ENCODE measurements around the gene SLC6A3. TPM values are rescaled to one million over a fixed set of nuclear protein-coding genes. Genes with fewer than 3 reads are reported as not detected.

Gene SLC6A3
- total and polyA plus RNA-seq, 2 donors (not counting 1 experiment from before 2014, with no cell fraction given): 0.01 to 0.15 TPM

- ChIA-PET CTCF (no interaction called here), POLR2A (no interaction called here)
- no peaks in the 10 kb centered on the region for H3K27me3 ChIP-seq (replicated peaks in 1 of 4; ENCODE audit: control extremely low read depth in 1 of 4, control insufficient read depth in 3 of 4, insufficient read depth in 4 of 4, low read length in 3 of 4)
- TF ChIP-seq CTCF (IDR thresholded peaks at IDR 0.05) (no peak), EZH2 (IDR thresholded peaks at IDR 0.05; ENCODE audit: borderline replicate concordance, insufficient read depth, low read depth, low read length, poor library complexity, severe bottlenecking) (no peak)
- peaks cover 0 to 2% of the 10 kb centered on the region in 2 donors for H3K4me1 ChIP-seq (ENCODE audit: control insufficient read depth in 2 of 2, insufficient read depth in 2 of 2, low read length in 2 of 2)
- 97% methylated on average over 32 of the region's 37 CpGs for WGBS (ENCODE audit: insufficient coverage)
- H3K27me3 Mint-ChIP-seq: no peaks in the 10 kb centered on the region
- H4K20me1 ChIP-seq (ENCODE audit: control insufficient read depth, insufficient read depth, low read length, poor library complexity, severe bottlenecking): peaks cover 51% of the 10 kb centered on the region
- no peak for DNase-seq
- H3K4me3 Mint-ChIP-seq: no peak overlapping the region
- H3K9me3 Mint-ChIP-seq (ENCODE audit: insufficient read depth): no peaks in the 10 kb centered on the region
- H3K4me1 Mint-ChIP-seq: no peaks in the 10 kb centered on the region
- no peak overlapping the region for H3K27ac ChIP-seq (ENCODE audit: low read length in 2 of 2)
- intact Hi-C loops (cut with micrococcal nuclease): no loop called here
- no peak overlapping the region for H3K4me2 ChIP-seq (replicated peaks; ENCODE audit: low read depth, low read length, poor library complexity, severe bottlenecking)
- peaks cover 0 to 72% of the 10 kb centered on the region in 2 experiments for H3K36me3 ChIP-seq (replicated peaks in 1 of 2; ENCODE audit: control extremely low read depth in 1 of 2, control insufficient read depth in 1 of 2, extremely low read depth in 1 of 2, insufficient read depth in 2 of 2, low read length in 1 of 2)
- no peak overlapping the region for H3K4me3 ChIP-seq (ENCODE audit: control extremely low read depth in 1 of 5, extremely low read depth in 1 of 5, insufficient read depth in 1 of 5, low read depth in 2 of 5, low read length in 4 of 5)
- H3K9ac ChIP-seq (ENCODE audit: low read length): no peak overlapping the region
- no peak overlapping the region for H3K27ac Mint-ChIP-seq
- H3K9me3 ChIP-seq (ENCODE audit: control extremely low read depth in 1 of 3, control insufficient read depth in 2 of 3, insufficient read depth in 1 of 3, low read length in 2 of 3): peaks cover 0 to 23% (median 0%) of the 10 kb centered on the region in 3 donors
- H3K79me2 ChIP-seq (ENCODE audit: control insufficient read depth, insufficient read depth, low read length): peaks cover 5% of the 10 kb centered on the region
- H2AFZ ChIP-seq (ENCODE audit: insufficient read depth, low read depth, low read length, poor library complexity, severe bottlenecking): no peak overlapping the region
- ATAC-seq (ENCODE audit: low read depth): no peak
Measured at GRCh38 chr5:1466631-1467265, 21.5 kb upstream of the SLC6A3 start.

GRCh38 chr5:1465966-1466471, 20.8 kb upstream of the SLC6A3 start:
- no peaks in the 10 kb centered on the region for H3K79me2 ChIP-seq (ENCODE audit: control insufficient read depth, insufficient read depth, low read length)
- no peaks in the 10 kb centered on the region for H3K9me3 Mint-ChIP-seq (ENCODE audit: insufficient read depth)

More at GRCh38 chr5:1465966-1466471, 20.8 kb upstream of the SLC6A3 start:
- Histone ChIP-seq H4K20me1 (ENCODE audit: control insufficient read depth, insufficient read depth, low read length, poor library complexity, severe bottlenecking) (peaks cover 47% of the 10 kb centered on the region), H2AFZ (ENCODE audit: insufficient read depth, low read depth, low read length, poor library complexity, severe bottlenecking) (no peak overlapping the region), H3K4me2 (replicated peaks; ENCODE audit: low read depth, low read length, poor library complexity, severe bottlenecking) (no peak overlapping the region), H3K4me3 (ENCODE audit: control extremely low read depth in 1 of 5, extremely low read depth in 1 of 5, insufficient read depth in 1 of 5, low read depth in 2 of 5, low read length in 4 of 5) (no peak overlapping the region), H3K27me3 (replicated peaks in 1 of 4; ENCODE audit: control extremely low read depth in 1 of 4, control insufficient read depth in 3 of 4, insufficient read depth in 4 of 4, low read length in 3 of 4) (no peaks in the 10 kb centered on the region), H3K27ac (ENCODE audit: low read length in 2 of 2) (no peak overlapping the region), H3K9ac (ENCODE audit: low read length) (no peak overlapping the region), H3K36me3 (replicated peaks in 1 of 2; ENCODE audit: control extremely low read depth in 1 of 2, control insufficient read depth in 1 of 2, extremely low read depth in 1 of 2, insufficient read depth in 2 of 2, low read length in 1 of 2) (peaks cover 0 to 71% of the 10 kb centered on the region in 2 experiments), H3K4me1 (ENCODE audit: control insufficient read depth in 2 of 2, insufficient read depth in 2 of 2, low read length in 2 of 2) (peaks cover 0 to 2% of the 10 kb centered on the region in 2 donors), H3K9me3 (ENCODE audit: control extremely low read depth in 1 of 3, control insufficient read depth in 2 of 3, insufficient read depth in 1 of 3, low read length in 2 of 3) (peaks cover 0 to 23% (median 0%) of the 10 kb centered on the region in 3 donors)
- CTCF ChIA-PET: no interaction called here
- Mint-ChIP-seq H3K4me3 (no peak overlapping the region), H3K4me1 (no peaks in the 10 kb centered on the region), H3K27ac (no peak overlapping the region), H3K27me3 (no peaks in the 10 kb centered on the region)
- DNase-seq: no peak
- POLR2A ChIA-PET: no interaction called here
- no peak for ATAC-seq (ENCODE audit: low read depth)
- 98% methylated on average over 25 of the region's 30 CpGs for WGBS (ENCODE audit: insufficient coverage)
- TF ChIP-seq EZH2 (IDR thresholded peaks at IDR 0.05; ENCODE audit: borderline replicate concordance, insufficient read depth, low read depth, low read length, poor library complexity, severe bottlenecking): no peak
- no peak for TF ChIP-seq CTCF (IDR thresholded peaks at IDR 0.05)
- intact Hi-C loops (cut with micrococcal nuclease): no loop called here

All from B cell (primary cell).